SW480 (cell line): ENCODE measurements around the gene OPN3.

Experiments used
- DNase-seq: peaks from one replicate; pipeline ENCODE4 v3.0.0-alpha.2; 2016; ENCODE audit warnings: low spot score

Gene OPN3

GRCh38 chr1:241645199-241645598, 5.0 kb upstream of the OPN3 start:
- no peak for DNase-seq

- DNase-seq: no peak
Measured at GRCh38 chr1:241644259-241644658, 4.1 kb upstream of the OPN3 start.

- no peak for DNase-seq
Measured at GRCh38 chr1:241642593-241642944, 2.4 kb upstream of the OPN3 start.

DNA sequence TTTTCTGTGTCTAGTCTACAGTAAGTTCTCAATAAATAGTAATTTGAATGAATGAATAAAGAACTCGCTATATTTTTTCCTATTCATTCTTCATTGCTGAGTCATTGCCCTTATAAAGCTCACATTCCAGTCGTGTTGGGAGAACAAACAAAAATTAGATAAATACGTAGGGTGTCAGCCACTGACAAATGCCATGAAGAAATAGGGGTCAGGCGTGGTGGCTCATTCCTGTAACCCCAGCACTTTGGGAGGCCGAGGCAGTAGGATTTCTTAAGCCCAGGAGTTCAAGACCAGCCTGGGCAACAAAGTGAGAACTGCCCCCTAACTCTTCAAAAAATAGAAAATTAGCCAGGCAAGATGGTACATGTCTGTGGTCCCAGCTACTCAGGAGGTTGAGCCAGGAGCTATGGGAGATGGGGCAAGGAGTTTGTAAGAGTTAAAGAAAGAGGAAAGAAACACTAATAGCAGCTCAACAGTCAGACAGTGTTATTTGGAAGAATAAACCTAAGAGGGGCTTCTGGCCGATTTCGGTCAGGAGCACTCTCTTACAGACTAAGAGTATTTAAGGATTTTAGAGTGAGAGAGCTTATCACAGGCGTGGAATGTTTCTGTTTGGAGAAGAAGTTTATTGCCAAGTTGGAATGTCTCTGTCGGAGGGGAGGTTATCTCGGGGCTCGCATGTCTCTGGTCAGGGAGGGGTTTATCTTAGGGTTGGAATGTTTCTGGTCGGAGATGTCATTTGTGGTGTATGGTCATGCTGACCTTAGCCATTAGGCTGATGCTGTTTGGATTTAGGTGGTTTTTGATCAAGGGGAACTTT, 1.8 kb upstream of the OPN3 start:
- peak; percentile 14 for DNase-seq

DNA sequence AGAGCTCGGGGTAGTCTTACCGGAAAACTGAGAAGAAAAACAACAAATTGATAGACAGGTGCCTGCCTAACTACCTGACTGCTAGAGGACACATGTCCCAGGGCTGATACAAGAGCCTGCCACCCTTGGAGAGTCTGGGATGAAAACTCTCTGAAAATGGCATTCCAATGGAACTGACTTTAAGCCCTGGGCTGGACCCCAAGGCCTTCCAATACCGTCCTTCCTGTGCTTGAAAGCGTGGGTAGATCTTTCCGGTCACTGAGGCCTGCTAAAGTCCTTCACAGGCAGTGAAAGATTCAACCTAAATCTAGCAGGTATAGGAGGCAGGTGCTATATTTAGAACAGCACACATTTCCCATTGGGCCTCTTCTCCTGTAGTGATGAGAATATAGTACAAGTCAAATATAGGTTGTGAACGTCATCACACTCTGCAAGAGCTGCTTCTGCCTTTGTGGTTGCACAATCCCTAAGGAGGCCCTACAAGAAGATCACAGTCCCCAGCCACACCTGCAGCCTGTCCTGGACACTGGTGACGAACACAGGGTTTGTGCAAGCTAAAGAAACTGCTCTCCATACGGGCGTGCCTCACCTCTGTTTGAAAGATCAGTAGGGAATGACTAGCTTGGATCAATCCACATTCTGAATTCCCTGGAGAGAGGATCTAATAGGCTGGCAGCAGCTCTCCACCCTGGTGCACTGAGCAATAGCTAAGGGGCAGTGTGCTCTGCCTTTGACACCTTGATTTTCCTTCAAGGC, 876 bp upstream of the OPN3 start:
- no peak for DNase-seq

DNA sequence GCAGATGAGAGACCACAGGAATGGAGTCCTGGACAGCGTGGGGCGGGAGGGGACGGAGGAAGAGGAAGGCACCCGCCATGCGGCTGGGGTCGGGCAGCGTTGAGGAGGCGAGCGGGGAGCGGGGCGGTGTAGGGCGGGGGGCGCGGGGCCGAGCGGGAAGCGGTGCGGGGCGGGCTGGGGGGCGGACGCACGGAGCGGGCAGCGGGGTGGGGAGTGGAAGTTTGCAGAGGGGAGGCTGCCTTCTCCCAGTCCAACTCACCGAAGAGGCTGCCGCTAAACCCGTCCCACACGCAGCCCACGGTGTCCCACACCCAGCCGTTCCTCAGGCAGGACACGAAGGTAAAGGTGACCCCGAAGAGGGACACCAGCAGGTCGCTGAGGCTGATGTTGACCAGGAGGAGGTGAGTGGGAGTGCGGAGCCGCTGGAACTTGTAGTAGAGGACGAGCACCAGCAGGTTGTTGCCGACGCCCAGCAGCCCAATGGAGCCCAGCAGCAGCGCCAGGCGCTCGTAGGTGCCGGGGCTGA, 483 bp downstream of the OPN3 start:
- peak; percentile 68 for DNase-seq

- DNase-seq: no peak
Measured at GRCh38 chr1:241638909-241639622, 1.1 kb downstream of the OPN3 start.

DNA sequence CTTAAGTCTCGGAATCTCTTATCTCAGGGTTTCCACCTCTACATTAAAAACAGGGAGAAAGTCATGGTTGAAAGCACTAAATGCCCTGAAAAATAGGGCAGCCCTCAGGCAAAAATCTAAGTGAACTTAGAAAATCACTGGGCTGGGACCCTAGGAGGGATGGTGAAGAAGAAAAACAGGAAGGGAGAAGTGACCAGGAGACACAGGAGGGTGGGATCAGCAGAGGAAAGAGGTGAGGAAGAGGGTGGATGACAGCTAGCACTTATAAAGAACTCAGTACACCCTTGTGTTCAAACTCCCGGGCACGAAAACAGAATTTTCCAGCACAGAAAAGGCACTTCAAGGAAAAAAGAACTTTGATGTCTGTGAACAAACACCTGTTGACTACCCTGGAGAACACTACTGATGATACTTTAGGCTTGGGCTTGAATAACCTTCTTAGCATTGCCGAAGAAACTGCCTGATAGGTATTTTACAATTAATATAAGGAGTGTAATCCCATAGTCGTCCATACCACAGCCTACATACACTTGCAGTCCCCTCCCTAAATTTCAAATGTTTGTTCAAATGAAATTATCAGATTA, 2.0 kb downstream of the OPN3 start:
- no peak for DNase-seq

DNA sequence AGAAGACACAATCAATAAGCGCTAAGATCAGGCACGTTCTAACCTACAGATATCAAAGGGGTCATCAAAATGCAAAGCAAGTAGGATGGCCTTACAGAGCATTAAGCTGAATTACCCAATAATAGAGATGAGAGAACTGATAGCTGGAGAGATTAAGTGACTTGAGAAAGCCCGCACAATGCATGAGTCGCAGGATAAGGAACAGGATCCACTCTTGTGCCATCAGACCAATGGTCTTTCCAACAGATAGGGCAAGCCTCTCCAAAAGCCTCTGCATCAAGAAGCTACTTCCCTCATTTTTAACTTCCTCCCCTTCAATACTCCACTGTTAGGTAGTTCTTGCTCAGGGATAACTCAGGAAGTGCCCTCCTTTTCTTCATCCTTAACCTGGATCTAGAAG, 2.6 kb downstream of the OPN3 start:
- no peak for DNase-seq

- DNase-seq: no peak
Measured at GRCh38 chr1:241637046-241637590, 3.1 kb downstream of the OPN3 start.

GRCh38 chr1:241636291-241636690, 3.9 kb downstream of the OPN3 start:
- no peak for DNase-seq

GRCh38 chr1:241635556-241636152, 4.5 kb downstream of the OPN3 start:
- DNase-seq: no peak

DNA sequence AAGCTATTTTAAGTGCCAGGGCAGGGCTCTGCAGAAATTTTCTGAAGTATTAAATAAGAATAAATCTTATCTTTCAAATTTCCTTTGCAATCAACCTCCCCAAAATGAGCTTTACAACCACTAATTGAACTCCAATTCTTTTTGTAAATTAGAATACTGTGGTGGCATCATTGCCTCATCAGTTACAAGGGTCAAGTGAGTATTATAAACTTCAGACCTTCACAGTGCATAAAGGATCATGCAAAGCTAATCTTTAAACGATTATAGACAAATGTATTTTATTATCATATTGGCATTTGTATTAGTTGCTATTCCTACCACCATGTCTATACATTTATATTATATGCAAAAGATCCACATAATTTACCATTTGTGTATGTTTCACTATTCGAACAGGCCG, 7.2 kb downstream of the OPN3 start:
- DNase-seq: no peak

DNA sequence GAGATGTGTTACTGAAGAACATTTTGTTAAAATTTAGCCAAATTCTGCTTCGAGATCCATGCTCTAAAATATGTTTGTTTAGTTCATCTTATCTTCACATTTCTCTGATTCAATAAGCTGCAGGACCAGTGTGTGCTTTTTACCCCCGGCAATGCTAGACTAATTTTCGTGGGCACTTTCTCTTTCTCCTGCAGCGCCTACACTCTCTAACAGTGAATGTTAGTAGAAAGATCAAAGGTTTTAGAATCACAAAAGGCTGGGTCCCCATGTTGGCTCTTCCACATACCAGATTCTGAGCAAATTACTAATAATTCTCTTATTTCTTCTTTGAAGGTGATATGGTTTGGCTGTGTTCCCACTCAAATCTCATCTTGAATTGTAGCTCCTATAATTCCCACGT, 8.5 kb downstream of the OPN3 start:
- DNase-seq: no peak

DNA sequence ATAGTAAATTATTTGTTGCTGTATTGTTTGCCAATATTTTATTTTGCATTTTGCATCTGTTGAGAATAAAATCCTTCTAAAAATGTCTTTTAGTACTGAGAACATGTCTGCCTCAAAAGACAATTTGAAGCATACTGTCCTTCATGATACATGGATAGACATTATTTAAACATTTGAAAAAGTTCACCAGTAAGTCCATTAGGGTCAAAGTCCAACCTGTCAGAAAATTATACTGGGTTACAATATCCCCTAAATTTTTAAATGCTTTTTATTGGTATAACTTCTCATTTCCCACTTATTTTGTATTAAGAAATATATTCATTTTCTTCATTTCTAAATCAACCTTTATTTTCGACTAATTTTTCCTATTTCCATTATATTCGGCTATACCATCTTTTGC, 9.3 kb downstream of the OPN3 start:
- no peak for DNase-seq

DNA sequence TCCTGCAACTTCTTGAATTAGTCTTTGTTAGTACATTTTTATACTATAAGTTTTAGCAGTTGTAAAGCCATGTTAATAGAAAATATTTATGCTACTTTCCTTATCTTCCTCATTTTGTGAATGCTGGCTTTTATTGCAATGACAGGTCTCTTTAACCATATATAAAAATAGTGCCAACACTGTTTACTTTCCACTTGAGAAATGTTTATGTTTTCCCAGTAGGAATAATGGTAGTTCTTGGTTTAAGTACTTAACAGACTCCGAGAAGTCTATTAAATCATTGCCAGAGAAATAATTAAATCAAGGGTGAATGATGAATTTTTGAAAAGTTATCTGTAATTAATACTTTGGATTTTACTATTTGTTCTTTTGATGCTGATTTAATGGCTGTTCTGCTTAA, 9.7 kb downstream of the OPN3 start:
- DNase-seq: no peak

DNA sequence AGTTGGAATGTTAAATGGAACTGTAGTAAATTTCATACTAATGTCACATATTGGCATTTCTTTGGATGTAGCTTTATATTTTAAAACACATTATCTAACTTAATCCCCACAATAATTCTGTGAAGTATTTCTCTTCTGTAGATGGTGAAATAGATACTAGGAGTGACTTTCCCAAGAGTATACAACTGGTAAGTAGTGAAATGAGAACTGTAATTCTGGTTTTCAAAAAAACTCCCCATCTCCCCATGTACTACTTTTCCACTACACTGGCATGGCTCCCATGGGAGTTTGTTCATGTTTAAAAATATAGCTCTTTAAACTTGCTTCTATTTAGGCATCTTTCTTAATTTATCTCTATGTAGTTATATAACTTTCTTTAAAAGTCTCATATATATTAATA, 10.2 kb downstream of the OPN3 start:
- DNase-seq: no peak

- DNase-seq: peak; percentile 34
Measured at GRCh38 chr1:241627453-241628259, 12.5 kb downstream of the OPN3 start.

GRCh38 chr1:241624935-241625334, 15.2 kb downstream of the OPN3 start:
- DNase-seq: no peak

- no peak for DNase-seq
Measured at GRCh38 chr1:241622669-241623068, 17.5 kb downstream of the OPN3 start.

- DNase-seq: no peak
Measured at GRCh38 chr1:241617426-241617825, 22.7 kb downstream of the OPN3 start.
